CD4-positive, alpha-beta T cell treated with Interleukin-12 subunit alpha and Interleukin-12 subunit beta, for 1 hour (primary cell): ENCODE measurements around the gene MYZAP.

Experiments
- DNase-seq: peaks from one replicate; pipeline ENCODE4 v3.0.0-alpha.2; 2020

Gene MYZAP

DNA sequence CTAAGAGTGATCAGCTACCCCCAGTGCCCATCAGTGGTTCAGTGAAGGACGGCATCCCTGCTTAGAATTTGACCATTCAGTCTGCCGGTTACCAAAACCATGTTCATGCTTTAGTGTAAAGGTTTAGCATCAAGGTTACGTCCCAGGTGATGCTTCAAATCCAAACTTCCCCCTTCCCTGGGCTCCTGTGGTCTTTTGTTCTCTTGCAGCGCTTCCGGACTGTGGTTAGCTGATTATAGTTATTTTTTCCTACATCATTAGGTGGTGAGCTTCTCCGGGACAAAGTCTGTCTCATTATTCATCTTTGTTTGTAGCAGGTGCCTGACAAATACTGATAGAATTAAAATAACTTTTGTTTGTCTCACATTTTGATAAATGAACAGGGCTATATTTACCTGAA lies 28.3 kb upstream of the MYZAP start:
- DNase-seq: no peak

DNA sequence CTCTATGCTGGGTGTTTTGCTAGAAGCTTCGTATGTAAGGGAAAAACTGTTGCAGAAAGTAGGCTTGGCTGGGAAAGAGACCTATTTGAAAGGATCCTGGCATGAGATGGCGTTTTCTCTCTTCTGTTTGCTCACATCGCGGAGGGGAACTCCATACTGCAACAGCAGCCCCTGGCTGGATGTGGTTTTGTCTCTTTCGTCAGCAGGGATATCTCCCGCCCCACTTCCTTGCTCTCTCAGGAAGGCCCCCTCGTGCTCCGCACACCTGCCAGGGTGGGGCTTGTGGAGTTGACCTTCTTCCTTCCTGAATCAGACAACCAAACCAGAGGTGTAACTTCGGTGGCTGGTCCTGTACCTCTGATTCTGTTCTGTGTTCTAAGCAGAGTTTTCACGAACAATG lies 26.4 kb upstream of the MYZAP start:
- peak; percentile 52 for DNase-seq

DNA sequence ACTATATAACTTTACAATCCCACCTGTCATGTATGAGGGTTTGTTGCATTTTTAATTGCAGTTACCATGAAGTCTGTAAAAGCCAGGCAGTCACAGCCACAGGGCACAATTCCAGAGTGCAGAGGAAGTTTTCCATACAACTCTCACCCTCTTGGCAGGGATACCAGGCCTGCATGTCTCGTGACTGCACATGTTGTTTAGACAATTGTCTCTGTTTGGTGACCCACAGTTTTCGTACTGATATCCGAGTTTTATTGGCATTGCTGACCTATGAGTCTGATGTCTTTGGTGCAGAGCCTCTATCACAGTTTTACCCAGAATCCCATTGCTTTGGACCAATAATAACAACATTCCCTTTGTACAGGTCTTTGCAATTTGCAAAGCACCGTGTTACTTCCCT lies 24.9 kb upstream of the MYZAP start:
- no peak for DNase-seq

DNA sequence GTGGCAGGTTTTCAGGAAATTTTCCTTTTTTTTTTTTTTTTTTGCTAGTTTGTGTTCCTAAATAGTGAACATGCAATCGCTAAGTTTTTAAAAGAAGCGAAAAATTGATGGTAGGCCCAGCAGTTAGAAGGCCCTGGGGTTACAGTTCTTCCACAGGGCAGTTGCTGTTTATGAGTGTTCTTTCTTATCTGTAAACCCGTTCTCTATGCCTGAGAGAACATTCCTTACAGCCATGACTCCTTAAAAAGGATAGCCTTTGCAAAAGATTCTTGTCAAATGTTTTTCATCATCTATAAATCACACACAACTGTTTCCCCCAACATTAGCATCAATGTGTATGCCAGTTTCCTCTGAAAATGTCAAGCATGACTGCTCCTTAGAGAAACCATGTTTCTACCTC lies 23.8 kb upstream of the MYZAP start:
- DNase-seq: no peak

DNA sequence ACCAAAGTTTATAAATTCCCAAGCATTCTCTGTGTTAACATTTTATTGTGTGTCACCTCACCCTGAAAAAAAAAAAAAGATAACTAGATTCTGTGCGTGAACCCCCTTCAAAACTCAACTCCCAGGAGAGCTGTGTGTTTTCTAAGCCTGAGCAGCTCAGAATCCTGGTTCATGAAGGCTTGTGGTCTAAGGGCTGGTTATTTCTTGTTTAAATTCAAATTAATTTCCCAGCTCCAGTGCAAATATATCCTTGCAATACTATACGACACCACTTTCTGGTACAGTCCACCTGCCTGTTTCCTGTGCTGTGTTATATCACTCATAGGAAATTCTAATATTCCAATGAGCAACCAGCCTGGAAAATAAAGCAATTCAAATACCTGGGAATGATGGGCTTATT lies 23.4 kb upstream of the MYZAP start:
- no peak for DNase-seq

DNA sequence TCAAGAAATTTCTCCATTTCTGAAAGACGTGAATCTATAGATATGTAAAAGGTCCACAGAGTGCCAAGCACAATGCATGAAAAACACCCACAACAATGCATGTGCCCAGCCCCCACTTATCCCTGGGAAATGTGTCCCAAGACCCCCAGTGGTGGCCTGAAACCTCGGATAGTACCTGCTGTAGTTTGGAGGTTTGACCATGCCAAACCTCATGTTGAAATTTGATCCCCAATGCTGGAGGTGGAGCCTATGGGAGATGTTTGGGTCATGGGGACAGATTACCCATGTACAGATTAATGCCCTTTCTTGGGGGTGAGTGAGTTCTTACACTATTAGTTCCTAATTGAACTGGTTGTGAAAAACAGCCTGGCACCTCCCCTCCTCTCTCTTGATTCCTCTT lies 21.4 kb upstream of the MYZAP start:
- no peak for DNase-seq

DNA sequence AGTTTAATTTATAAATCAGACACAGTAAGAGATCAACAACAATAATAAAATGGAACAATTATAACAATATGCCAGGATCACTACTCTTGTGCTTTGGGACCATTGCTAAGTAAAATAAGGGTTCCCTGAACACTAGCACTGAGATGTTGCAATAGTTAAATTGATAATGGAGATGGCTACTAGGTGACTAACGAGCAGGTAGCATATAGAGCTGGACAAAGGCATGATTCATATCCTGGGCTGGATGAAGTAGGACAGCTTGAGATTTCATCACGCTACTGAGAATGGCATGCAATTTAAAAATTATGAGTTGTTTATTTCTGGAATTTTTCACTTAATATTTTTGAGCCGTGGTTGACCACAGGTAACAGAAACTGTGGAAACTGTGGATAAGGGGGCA lies 20.7 kb upstream of the MYZAP start:
- no peak for DNase-seq

DNA sequence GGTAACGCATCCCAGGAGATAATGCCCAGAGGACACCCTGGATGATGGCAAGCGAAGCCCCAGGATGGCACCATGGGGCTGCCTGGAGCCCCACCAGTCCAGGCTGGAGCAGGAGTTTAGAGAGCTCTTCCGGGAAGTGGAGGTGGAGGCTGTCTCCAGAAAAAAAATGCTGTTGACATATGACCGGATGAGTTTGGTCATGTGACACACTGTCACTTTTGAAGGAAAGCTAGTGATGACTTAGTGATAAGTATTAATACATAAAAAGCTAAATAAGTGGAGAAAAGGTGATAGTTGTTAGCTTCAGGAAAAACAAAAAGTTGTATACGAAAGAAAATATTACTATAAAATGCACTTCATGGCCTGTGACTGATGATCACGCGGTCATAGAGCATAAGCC lies 20.0 kb upstream of the MYZAP start:
- DNase-seq: no peak

DNA sequence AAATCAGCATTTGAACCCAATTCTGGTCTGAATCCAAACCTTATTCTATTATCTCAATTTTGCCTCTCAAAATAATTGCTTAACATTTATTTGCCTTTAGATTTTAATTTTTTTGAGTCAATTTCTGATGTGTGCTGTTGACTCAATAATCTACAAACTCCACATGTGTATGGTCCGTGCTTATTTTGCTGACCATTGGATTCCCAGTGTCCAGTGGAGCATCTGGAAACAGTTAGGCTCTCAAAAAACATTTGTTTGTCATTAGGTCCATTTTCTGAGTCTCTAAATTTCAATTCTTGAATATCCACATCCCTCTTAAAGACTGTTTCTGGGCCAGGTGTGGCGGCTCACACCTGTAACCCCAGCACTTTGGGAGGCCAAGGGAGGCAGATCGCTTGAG lies 19.2 kb upstream of the MYZAP start:
- no peak for DNase-seq

DNA sequence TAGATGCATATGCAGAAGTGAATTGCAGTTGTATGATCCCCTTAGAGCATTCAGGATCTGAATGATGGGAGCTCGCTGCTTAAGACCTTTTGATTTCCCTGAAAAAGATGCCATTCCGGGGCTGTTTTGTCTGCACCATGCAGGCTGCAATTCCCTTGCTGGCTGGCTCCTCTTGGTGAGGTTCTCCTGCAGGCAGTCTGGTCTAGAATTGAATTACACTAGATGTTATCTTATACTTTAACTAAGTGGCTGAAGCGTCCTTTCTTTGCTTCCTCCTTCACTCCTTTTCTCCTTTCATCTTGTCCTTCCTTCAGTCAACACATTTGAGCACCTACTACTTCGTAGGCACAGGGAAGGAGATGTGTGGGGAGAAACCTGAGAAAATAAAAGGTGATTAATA lies 18.6 kb upstream of the MYZAP start:
- no peak for DNase-seq

DNA sequence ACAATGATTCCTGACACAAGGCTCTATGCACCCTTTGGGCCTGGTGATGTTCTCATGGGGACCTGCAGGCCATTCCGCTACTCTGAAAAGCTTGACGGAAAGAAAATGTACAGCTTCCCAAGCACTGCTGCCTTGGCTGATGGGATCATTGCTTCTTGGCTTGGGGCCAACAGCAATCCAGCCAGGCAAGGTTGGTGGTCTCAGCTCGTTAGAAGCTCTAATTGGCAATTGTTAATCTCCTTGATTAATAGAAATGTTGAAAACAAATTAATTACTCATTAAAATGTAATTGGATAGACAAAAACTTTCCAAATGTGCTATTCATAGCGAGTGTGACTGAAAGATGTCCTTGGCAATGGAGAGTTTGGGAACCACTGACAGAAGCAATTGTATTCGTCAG lies 16.3 kb upstream of the MYZAP start:
- DNase-seq: no peak

DNA sequence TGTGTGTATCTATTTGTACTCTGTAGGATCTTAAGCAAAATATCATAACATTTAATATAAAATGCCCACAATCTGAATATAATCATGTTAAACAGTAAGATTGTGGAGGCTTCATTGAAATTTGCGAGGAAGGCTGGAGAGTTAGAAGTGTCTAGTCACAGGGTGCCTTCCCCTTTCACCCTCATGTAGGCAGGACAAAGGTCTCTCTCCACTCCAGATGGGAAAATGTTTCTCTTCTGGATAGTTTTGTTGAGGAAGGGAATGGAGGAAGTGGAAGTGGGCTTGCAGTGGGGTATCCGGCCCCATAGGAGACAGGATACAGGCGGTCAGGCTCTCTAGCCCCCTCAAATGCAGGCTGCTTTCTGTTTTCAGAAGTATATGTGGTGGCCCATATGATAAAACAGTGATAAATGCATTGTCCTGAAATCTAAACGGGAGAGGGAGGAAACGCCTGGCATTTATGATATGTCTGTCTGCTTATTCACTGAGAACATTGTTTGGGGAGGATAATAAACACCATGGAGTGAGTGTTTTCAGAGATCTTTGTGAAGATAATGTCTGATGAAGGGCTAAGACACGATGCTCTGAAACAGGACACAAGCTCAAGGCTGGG lies 13.3 kb upstream of the MYZAP start:
- no peak for DNase-seq

DNA sequence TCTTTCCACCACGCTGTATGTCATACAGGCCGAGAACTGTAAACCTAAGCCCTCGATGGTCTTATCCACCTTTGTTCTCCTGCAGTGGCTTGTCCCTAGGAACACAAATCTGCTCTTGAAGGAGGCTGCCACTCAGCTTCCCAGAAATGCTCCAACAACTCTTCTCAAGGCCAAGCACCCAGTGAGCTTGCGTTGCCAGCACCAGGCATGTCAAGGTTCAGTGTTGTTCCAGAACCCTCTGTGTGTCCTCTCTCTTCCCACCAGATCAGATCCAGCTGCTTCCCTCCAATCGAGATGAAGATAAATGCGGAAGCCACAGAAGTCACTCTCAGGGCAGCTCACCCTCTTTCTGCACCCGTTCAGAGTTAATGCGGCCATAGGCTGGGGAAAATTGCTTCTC lies 11.3 kb upstream of the MYZAP start:
- DNase-seq: no peak

DNA sequence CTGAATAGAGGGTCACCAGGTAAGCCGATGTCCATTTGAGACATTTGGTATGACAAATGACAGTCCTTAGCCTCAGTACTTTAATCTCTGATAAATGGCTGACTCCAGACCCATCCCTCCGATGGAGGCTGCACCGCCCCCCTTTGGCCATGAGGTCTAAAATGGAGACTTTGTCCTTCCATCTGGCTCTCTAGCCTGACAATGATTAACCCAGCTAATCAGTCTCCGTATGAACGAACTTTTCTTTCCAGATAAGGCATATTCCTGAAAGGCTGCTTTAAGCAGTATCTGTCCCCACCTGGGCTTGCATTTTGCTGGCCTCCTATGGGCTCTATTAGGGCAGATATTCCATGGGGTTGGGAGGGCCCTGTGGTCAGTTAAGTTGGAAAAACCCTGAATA lies 10.8 kb upstream of the MYZAP start:
- no peak for DNase-seq

DNA sequence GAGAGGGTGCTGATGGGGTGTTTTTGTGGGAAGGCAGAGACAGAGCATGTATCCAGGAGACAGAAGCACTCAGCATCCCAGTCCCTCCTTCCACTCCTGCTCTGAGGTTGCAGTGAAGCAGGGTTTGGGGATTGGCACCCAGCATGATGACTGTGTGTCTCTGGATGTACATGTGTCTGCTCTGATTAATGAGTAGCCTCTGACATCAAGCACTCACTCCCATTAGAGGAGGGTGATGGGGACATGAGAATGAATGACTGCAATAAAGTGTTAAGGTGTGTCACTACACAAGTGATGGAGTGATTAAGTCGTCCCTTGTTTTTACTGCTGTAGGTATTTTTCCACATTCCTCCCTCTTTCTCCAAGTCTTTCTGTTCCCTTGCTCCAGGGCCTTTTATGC lies 9.6 kb upstream of the MYZAP start:
- no peak for DNase-seq

DNA sequence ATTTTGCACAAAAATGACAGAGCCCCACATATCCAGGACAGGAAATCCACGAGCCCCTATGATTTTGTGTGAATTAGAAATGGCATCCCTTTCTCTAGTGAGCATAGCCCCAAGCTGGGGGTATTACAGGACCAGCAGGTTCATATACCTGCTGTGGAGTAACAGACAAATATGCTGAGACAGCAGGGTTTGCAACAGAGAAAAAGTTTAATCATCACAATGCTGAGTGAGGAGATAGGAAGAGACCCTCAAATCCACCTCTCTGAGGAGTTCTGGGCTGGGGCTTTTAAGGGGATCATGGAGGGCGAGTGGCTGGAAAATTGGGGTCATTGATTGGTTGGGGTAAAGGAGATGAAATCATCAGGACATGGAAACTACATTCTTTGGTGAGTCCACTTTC lies 8.4 kb upstream of the MYZAP start:
- no peak for DNase-seq

DNA sequence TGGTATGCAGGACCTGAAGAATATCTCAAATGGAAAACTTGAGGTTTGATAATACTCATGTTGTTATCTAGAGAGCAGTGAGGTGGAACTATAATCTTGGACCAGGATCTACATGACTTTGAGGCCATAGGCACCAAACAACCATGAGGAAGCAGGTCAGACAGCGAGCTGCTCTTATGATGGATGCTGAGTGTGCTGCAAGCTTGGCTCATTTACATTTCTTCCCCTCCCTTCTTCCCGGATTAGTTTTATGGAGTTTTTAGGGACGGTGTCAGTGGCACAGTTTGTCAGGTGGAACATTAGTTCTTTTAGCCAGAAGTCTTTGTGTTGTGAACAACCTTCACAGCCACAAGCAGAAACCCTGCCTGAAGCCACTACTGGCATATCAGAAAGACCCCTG lies 8.0 kb upstream of the MYZAP start:
- DNase-seq: no peak

DNA sequence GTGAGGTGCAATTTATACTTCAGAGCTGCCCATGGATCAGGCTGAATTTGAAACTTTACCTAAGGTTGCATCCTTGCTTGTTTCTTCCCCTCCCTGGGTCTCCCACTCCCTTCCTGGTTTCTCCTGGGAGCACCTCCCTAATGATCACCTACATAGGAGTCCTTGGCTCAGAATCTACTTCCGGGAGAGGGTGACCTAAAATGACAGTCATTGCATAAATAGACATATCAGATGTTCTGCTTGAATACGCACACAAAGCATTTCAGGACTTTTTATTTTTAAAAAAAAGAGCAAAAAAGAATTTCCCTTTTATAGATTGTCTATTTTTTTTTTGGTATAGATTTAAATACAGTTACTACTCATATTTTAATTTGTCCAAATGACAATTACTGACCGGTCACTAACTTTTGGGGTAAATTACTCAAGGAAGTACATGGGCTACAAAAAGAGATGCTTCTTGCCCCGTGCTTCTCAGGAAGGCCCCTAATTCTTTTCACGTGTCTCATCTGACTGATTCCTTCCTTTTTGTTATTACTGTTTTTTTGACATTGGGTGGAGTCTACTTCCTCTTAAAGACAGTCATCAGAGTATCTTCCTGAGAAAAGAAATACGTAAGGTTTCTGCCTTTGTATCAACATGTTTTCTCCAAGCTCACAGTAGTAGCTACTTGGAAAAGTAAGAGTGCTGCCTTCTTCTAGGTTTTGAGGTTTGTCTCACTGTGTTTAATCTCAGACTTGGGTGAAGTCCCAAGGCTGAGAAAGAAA lies 4.9 kb upstream of the MYZAP start:
- peak; percentile 14 for DNase-seq

DNA sequence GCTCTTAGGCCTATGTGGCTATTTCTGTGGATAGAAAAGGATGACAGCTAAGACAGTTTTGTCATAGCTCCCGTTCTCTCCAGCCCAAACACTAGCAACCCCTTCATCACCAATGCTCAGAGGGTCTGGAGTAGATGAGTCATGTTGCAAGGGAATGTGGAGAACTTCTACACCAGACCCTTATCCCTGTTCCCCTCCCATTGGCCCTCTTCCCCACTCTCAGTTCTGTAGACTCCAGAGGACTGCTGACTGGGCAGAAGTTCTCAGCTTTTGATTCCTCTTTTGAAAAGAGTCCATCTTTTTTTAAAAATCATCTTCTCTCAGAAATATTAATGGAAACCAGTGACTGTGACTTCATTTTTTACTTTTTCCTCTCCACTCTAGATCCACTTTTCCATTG lies 2.4 kb upstream of the MYZAP start:
- DNase-seq: no peak

DNA sequence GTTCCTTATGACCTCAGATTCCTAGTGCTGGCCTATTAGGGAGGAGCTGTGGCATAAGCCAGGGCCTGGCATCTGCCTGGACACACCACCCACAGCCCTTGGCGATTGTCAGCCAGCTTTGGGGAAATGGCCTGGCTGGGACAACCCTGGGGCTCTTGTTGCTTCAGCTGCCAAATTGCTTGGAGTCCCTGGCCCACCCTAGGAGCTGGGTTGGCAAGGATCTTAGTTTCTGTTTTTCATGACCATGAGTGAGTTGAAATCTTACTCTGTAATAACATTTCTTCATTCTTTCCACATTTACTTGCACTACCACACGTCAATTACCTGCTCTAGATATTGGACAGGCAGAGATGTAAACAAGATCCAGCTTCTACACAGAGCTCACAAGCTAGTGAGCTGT lies 1.9 kb upstream of the MYZAP start:
- no peak for DNase-seq

DNA sequence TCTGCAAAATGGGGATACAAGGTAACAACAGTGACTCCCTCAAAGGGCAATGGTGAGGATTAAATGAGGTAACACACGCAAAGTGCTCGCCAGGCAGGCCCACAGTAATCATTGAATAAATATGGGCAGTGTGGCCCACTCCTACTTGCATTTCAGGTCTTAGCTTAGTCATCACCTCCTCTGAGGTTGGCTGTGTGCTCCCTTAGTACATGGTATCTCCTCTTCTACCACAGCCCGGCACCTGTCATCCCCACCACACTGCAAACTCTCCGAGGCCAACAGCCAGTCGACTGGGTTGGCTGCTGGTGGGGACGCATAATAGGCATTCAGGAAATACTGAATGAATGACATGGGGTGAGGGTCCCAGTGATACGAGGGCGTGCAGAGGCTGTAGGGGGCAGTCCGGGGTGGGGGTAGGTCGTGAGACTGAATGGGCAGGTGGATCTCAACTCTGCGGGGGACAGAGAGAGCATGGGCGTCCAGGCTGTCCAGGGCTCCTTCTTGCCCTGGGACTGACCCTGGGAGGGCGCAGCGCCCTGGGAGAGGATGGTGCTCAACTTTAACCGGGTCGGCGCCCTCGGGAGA lies 375 bp upstream of the MYZAP start:
- DNase-seq: no peak

DNA sequence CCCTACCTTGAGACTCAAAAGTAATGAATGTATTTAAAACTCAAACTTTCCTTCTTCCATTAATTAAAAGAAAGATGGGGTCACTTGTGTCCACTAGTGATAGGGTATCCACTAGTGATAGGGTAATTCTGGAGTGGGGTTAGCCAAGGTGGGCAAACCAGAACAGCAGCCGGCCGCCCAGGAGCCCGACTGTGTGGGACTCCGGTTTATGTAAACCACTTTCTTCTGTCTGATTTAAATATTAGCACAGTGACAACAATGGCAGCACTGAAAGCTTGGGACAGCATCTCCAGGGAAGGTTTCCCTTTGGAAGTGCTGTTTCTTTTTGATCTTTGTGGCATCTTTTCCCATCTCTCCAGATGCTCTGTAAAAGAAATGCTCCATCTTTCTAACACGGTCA lies 722 bp downstream of the MYZAP start:
- no peak for DNase-seq

DNA sequence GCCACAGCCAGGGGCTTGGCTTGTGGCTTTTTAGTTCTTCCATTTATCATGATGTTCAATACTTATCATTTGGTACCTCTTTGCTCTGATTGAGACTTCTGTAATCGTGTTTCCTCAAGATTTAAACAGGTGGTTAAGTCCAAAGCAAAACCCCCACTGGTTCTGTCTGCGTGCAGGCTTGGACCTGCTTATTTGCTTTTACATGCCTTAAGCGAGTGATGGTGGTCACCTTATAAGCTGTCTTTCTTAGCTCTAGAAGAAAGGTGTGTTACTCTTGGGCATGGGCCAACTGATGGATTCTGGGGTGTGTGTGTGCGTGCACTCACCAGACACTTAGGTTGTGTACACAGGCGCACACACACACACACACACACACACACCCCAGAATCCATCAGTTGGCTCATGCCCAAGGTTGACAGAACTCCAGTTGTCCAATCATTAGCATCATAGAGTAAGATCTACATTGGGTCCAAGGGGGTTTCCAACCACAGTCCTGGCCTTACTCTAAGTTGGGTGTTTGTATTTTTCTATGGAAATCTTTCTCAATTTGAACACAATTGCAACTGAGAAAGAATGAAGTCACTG lies 1.2 kb downstream of the MYZAP start:
- DNase-seq: no peak

DNA sequence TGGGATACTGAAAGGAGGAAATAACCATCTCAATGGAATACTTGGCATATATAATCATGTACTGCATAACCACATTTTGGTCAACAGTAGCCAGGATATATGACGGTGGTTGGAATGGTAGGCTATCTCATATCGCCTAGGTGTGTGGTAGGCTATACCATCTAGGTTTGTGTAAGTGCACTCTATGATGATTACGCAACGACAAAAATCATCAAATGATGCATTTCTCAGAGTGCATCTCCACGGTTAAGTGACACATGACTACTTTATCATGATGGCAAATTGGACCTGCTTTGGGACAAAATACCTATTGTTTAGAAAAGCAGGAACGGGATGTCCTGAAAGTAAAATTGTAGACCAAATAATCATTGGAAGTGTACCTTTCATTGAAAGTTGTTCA lies 2.8 kb downstream of the MYZAP start:
- DNase-seq: no peak
